GM18870 (cell line): Measurements from ENCODE around the gene LUC7L.
"Not testable (repeated sequence)": the region's sequence is repeated elsewhere in the genome, so short reads cannot be mapped to it uniquely, and the experiment has no call there.

Experiments used
- ATAC-seq: cut with Tn5 transposase; IDR thresholded peaks from one replicate; pipeline ENCODE4 v1.9.1; 2021; ENCODE audit warnings: moderate library complexity; ENCODE audit not compliant: unreplicated experiment

LUC7L gene

DNA sequence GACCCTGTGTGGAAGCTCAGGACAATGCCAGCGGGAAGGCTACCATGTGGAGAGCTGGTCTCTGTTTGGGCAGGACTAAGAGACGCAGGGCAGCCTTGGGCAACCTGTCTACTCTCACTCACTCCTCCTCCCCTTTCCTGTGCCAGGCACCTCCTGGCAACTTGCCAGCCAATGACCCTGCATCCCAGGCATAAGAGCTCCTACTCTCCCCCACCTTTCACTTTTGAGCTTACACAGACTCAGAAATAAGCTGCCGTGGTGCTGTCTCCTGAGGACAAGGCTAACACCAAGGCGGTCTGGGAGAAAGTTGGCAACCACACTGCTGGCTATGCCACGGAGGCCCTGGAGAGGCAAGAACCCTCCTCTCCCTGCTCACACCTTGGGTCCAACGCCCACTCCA, 60.8 kb downstream of the LUC7L start:
- no peak for ATAC-seq

- ATAC-seq: no peak
Observed at GRCh38 chr16:167122-167690, 62.0 kb downstream of the LUC7L start.

GRCh38 chr16:166375-167121, 62.7 kb downstream of the LUC7L start:
- no peak for ATAC-seq

GRCh38 chr16:165539-166374, 63.5 kb downstream of the LUC7L start, which contains the start of gene HBM:
Gene HBM (plus strand): TSS chr16:165978. CDS start chr16:165998, 20 bp downstream.
- no peak for ATAC-seq

GRCh38 chr16:164827-165538, 64.3 kb downstream of the LUC7L start:
- ATAC-seq: no peak

- ATAC-seq: not testable (repeated sequence)
Observed at GRCh38 chr16:164134-164823, 65.0 kb downstream of the LUC7L start.

GRCh38 chr16:163696-164095, 65.6 kb downstream of the LUC7L start:
- ATAC-seq: not testable (repeated sequence)

DNA sequence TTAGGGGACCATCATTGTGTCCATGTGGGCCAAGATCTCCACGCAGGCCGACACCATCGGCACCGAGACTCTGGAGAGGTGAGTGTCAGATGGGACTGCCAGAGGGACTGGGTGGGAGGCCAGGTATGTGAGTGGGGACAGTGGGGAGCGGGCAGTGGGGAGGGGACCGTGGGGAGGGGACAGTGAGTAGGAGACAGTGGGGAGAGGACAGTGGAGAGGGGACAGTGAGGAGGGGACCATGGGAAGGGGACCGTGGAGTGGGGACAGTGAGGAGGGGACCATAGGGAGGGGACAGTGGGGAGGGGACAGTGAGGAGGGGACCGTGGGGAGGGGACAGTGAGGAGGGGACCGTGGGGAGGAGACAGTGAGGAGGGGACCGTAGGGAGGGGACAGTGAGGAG, 66.1 kb downstream of the LUC7L start:
- ATAC-seq: not testable (repeated sequence)

GRCh38 chr16:162271-162991, 66.8 kb downstream of the LUC7L start:
- no peak for ATAC-seq

DNA sequence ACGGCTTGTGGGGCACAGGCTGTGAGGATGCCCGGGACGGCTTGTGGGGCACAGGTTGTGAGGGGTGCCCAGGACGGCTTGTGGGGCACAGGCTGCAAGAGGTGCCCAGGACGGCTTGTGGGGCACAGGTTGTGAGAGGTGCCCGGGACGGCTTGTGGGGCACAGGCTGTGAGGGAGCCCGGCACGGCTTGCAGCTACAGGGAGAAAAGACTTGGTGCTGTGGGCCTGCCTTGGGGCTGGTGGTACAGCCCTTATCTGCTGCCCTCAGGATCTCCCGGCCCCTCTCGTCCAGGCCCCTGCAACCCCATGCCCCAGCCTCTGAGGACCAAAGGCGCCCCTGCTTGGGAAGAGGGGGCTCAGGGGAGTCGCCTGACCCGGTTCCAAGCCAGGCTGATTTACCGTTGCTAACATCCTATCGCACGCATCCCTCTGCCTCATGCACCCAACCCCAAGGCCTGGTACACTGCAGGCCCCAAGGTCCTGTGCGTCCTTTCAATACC, 68.5 kb downstream of the LUC7L start:
- ATAC-seq: no peak

DNA sequence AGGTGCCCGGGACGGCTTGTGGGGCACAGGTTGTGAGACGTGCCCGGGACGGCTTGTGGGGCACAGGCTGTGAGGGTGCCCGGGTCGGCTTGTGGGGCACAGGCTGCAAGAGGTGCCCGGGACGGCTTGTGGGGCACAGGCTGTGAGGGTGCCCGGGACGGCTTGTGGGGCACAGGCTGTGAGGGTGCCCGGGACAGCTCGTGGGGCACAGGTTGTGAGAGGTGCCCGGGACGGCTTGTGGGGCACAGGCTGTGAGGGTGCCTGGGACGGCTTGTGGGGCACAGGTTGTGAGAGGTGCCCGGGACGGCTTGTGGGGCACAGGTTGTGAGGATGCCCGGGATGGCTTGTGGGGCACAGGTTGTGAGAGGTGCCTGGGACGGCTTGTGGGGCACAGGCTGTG, 69.0 kb downstream of the LUC7L start:
- not testable (repeated sequence) for ATAC-seq

DNA sequence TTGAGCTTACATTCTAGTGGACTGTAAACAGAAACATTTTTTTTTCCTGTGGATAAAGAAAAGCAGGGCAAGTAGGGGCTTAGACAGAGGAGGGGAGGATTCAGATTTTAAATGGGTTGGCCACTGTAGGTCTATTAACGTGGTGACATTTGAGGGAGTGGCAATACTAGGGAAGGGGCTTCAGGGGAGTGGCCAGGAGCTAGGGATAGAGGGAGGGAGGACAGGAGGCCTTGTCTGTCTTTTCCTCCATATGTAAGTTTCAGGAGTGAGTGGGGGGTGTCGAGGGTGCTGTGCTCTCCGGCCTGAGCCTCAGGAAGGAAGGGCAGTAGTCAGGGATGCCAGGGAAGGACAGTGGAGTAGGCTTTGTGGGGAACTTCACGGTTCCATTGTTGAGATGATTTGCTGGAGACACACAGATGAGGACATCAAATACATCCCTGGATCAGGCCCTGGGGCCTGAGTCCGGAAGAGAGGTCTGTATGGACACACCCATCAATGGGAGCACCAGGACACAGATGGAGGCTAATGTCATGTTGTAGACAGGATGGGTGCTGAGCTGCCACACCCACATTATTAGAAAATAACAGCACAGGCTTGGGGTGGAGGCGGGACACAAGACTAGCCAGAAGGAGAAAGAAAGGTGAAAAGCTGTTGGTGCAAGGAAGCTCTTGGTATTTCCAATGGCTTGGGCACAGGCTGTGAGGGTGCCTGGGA, 70.0 kb downstream of the LUC7L start:
- no peak for ATAC-seq

- no peak for ATAC-seq
Observed at GRCh38 chr16:155031-155398, 74.2 kb downstream of the LUC7L start.

- no peak for ATAC-seq
Observed at GRCh38 chr16:154217-155030, 74.8 kb downstream of the LUC7L start.

GRCh38 chr16:153550-154216, 75.6 kb downstream of the LUC7L start:
- not testable (repeated sequence) for ATAC-seq

GRCh38 chr16:153129-153521, 76.1 kb downstream of the LUC7L start:
- not testable (repeated sequence) for ATAC-seq
